Stimulated activated CD8-positive, alpha-beta memory T cell treated with anti-CD3 and anti-CD28 coated beads, Interleukin-7, amount 100 ng/mL, for 48 hours (primary cell): ENCODE results near the gene NAE1.
"Not testable (repeated sequence)": the region's sequence is repeated elsewhere in the genome, so short reads cannot be mapped to it uniquely, and the experiment has no call there.

ENCODE experiments used
- DNase-seq, 2 donors: peaks; one replicate each; pipeline ENCODE4 v3.0.0-alpha.2; 2020; ENCODE audit warnings: low read depth in 1 of 2; ENCODE audit errors: extremely low read depth in 1 of 2

Gene NAE1

GRCh38 chr16:66809765-66810164 lies 21.0 kb downstream of the NAE1 start:
- DNase-seq, result no peak

- DNase-seq, result no peak
Measured at GRCh38 chr16:66802159-66802558, 28.6 kb downstream of the NAE1 start.

- no peak for DNase-seq
Measured at GRCh38 chr16:66801320-66802105, 29.3 kb downstream of the NAE1 start, which contains the start of gene TERB1. Gene TERB1 (minus strand): TSS chr16:66801584. CDS start chr16:66796798, 4,786 bp downstream.

GRCh38 chr16:66800856-66801255 lies 29.9 kb downstream of the NAE1 start:
- no peak for DNase-seq

GRCh38 chr16:66798161-66798560 lies 32.6 kb downstream of the NAE1 start:
- DNase-seq, result no peak

- not testable (repeated sequence) for DNase-seq
Measured at GRCh38 chr16:66793984-66794383, 36.8 kb downstream of the NAE1 start.

- no peak for DNase-seq
Measured at GRCh38 chr16:66790130-66790733, 40.5 kb downstream of the NAE1 start.

GRCh38 chr16:66787427-66787826 lies 43.3 kb downstream of the NAE1 start:
- DNase-seq, result no peak

- no peak for DNase-seq
Measured at GRCh38 chr16:66786551-66786950, 44.2 kb downstream of the NAE1 start.

- no peak for DNase-seq
Measured at GRCh38 chr16:66776457-66776856, 54.3 kb downstream of the NAE1 start.

- DNase-seq, result no peak
Measured at GRCh38 chr16:66774981-66775380, 55.8 kb downstream of the NAE1 start.

GRCh38 chr16:66758086-66758485 lies 72.7 kb downstream of the NAE1 start:
- DNase-seq, result no peak

GRCh38 chr16:66754819-66755218 lies 76.0 kb downstream of the NAE1 start:
- DNase-seq, result no peak

- no peak for DNase-seq
Measured at GRCh38 chr16:66754211-66754610, 76.6 kb downstream of the NAE1 start.

- no peak for DNase-seq
Measured at GRCh38 chr16:66752958-66753357, 77.8 kb downstream of the NAE1 start.
